Pancreas (tissue), 10 donors: ENCODE results near the gene NLRP12. TPM values are rescaled to one million over a fixed set of nuclear protein-coding genes. Genes with fewer than 3 reads are reported as not detected.

ENCODE experiments used
- ATAC-seq, 4 donors: fragments of 200-7000 bp; cut with Tn5 transposase; one replicate each; pipeline versions ENCODE4 v1.8.0 to v1.9.1; 2020; ENCODE audit warnings: mild to moderate bottlenecking in 4 of 4, moderate library complexity in 4 of 4
- DNase-seq, 6 donors: peaks; one replicate each; pipeline ENCODE4 v3.0.0-alpha.2; 2020
- FAIRE-seq: peaks from 2 replicates; lab custom pipeline; 2012; peaks lifted over from hg19 to GRCh38; lab: Jason Lieb, UNC
- H3K27ac ChIP-seq, 4 donors: fragments of 200-600 bp; sonication (generic); 1 replicate in 3 of 4; 2 replicates in 1 of 4; pipeline versions ENCODE4 v1.5.0 to v1.8.0; 2020
- H3K27me3 ChIP-seq, 4 donors: fragments of 200-600 bp; one replicate each; pipeline ENCODE4 v1.8.0; 2021
- H3K36me3 ChIP-seq, 3 donors: fragments of 200-600 bp; sonication (generic) in 1 of 3; one replicate each; pipeline versions ENCODE4 v1.5.0 to v1.8.0; 2020 to 2021
- H3K4me1 ChIP-seq, 3 donors: fragments of 200-600 bp; one replicate each; pipeline ENCODE4 v1.8.0; 2021
- H3K4me3 ChIP-seq, 4 donors: fragments of 200-600 bp; sonication (generic) in 2 of 4; one replicate each; pipeline versions ENCODE4 v1.5.0 to v1.8.0; 2020 to 2021
- H3K9me3 ChIP-seq, 4 donors: fragments of 200-600 bp; one replicate each; pipeline ENCODE4 v1.8.0; 2021
- CTCF ChIP-seq, 4 donors: fragments of 200-600 bp; sonication (generic) in 3 of 4; IDR thresholded peaks; one replicate each; pipeline versions ENCODE4 v1.5.0 to v1.8.0; 2021; ENCODE audit warnings: antibody characterized with exemption in 4 of 4
- WGBS, 2 donors: extraction: QIAGEN DNeasy Blood & Tissue Kit; methylation state at CpG; one replicate each; pipeline ENCODE4 v1.1.7; 2013; 5-methylcytosine and 5-hydroxymethylcytosine counted together
- intact Hi-C, 3 donors: fragments of 100-400 bp; cut with DNase I; formaldehyde crosslinking; loops; one replicate each; pipeline versions ENCODE4 v1.11.1 to v1.14.2; 2022
- polyA plus RNA-seq, 2 donors: library from polyadenylated mRNA; stranded (reverse); fragments of 200-250 nt; gene quantifications; one replicate each; pipeline ENCODE4 v1.2.3, GENCODE V29; 2013
- total RNA-seq, 6 donors: library from RNA; stranded (reverse); fragmentation: NEBNext Ultra II Directional in 4 of 6; extraction: Animal tissue kit (Norgen Biotek cat#: 25700) in 4 of 6; gene quantifications; one replicate each; pipeline versions ENCODE4 v1.2.1 to v1.2.4, GENCODE V29; 2021 to 2023
- donor health status: healthy with polysubstance abuse.
- donor health status: DM: no; HTN: no; CAD: no; lungs with moderate emphysema.
- donor health status: DM: no; HTN: no; CAD: no.
- donor health status: control.
- donor health status: control.
- donor health status: Bipolar disorder and iron deficiency.
- donor health status: DM: yes; HTN: yes; CAD: no.
- donor health status: DM: no; HTN: no; CAD: no.
- donor health status: DM: no; HTN: no; CAD: no.
- donor health status: DM: yes; HTN: yes; CAD: no.

Gene NLRP12
- total and polyA plus RNA-seq, 8 donors, result 0.02 to 0.81 (median 0.19) TPM; not detected in 1

- no peaks in the 10 kb centered on the region for H3K36me3 ChIP-seq
- peaks cover 0 to 6% (median 0%) of the 10 kb centered on the region in 4 donors for H3K27me3 ChIP-seq
- ATAC-seq (no peak), FAIRE-seq (no peak), DNase-seq (no peak)
- no peak overlapping the region for H3K27ac ChIP-seq
- no peak overlapping the region for H3K4me3 ChIP-seq
- TF ChIP-seq CTCF (IDR thresholded peaks at IDR 0.05), result no peak
- no peaks in the 10 kb centered on the region for H3K4me1 ChIP-seq
- H3K9me3 ChIP-seq, result no peaks in the 10 kb centered on the region
- intact Hi-C loops, result no loop called here
- 49 to 55% methylated on average over 3 of the region's 3 CpGs for WGBS, 2 donors
Observed at GRCh38 chr19:53828531-53828930, 4.4 kb upstream of the NLRP12 start.

GRCh38 chr19:53826876-53827275, 2.8 kb upstream of the NLRP12 start:
- peaks cover 0 to 7% (median 0%) of the 10 kb centered on the region in 4 donors for H3K27me3 ChIP-seq
- no peaks in the 10 kb centered on the region for H3K9me3 ChIP-seq
- 58 to 81% methylated on average over 7 of the region's 7 CpGs for WGBS, 2 donors
- TF ChIP-seq CTCF (IDR thresholded peaks at IDR 0.05), result no peak
- intact Hi-C loops, result no loop called here
- ATAC-seq (no peak), DNase-seq (no peak), FAIRE-seq (no peak)
- no peaks in the 10 kb centered on the region for H3K36me3 ChIP-seq
- no peak overlapping the region for H3K4me3 ChIP-seq
- no peak overlapping the region for H3K27ac ChIP-seq
- H3K4me1 ChIP-seq, result no peaks in the 10 kb centered on the region

GRCh38 chr19:53823380-53824120, 564 bp downstream of the NLRP12 start:
- Histone ChIP-seq H3K27me3 (peaks cover 0 to 7% (median 0%) of the 10 kb centered on the region in 4 donors), H3K4me1 (no peaks in the 10 kb centered on the region), H3K9me3 (no peaks in the 10 kb centered on the region), H3K36me3 (no peaks in the 10 kb centered on the region), H3K4me3 (no peak overlapping the region), H3K27ac (no peak overlapping the region)
- intact Hi-C loops, result no loop called here
- ATAC-seq (no peak), FAIRE-seq (no peak), DNase-seq (no peak)
- WGBS, 2 donors, result 61 to 69% methylated on average over 12 of the region's 12 CpGs
- no peak for TF ChIP-seq CTCF (IDR thresholded peaks at IDR 0.05)

- no peaks in the 10 kb centered on the region for H3K9me3 ChIP-seq
- WGBS, 2 donors, result 54 to 65% methylated on average over 5 of the region's 5 CpGs
- DNase-seq (no peak), FAIRE-seq (no peak), ATAC-seq (no peak)
- peaks cover 0 to 7% (median 0%) of the 10 kb centered on the region in 4 donors for H3K27me3 ChIP-seq
- H3K27ac ChIP-seq, result no peak overlapping the region
- H3K4me1 ChIP-seq, result no peaks in the 10 kb centered on the region
- intact Hi-C loops, result no loop called here
- H3K4me3 ChIP-seq, result no peak overlapping the region
- TF ChIP-seq CTCF (IDR thresholded peaks at IDR 0.05), result no peak
- H3K36me3 ChIP-seq, result no peaks in the 10 kb centered on the region
Observed at GRCh38 chr19:53819861-53820260, 4.3 kb downstream of the NLRP12 start.

- FAIRE-seq (no peak), DNase-seq (no peak), ATAC-seq (no peak)
- Histone ChIP-seq H3K36me3 (no peaks in the 10 kb centered on the region), H3K9me3 (no peaks in the 10 kb centered on the region), H3K27ac (no peak overlapping the region), H3K4me3 (no peak overlapping the region), H3K27me3 (peaks cover 0 to 3% (median 0%) of the 10 kb centered on the region in 4 donors), H3K4me1 (no peaks in the 10 kb centered on the region)
- WGBS, 2 donors, result 78 to 79% methylated on average over 13 of the region's 13 CpGs
- TF ChIP-seq CTCF (IDR thresholded peaks at IDR 0.05), result no peak
- intact Hi-C loops, result no loop called here
Observed at GRCh38 chr19:53818756-53819155, 5.4 kb downstream of the NLRP12 start.
